ENCODE data around the gene STAT6.

The STAT6 gene

DNA sequence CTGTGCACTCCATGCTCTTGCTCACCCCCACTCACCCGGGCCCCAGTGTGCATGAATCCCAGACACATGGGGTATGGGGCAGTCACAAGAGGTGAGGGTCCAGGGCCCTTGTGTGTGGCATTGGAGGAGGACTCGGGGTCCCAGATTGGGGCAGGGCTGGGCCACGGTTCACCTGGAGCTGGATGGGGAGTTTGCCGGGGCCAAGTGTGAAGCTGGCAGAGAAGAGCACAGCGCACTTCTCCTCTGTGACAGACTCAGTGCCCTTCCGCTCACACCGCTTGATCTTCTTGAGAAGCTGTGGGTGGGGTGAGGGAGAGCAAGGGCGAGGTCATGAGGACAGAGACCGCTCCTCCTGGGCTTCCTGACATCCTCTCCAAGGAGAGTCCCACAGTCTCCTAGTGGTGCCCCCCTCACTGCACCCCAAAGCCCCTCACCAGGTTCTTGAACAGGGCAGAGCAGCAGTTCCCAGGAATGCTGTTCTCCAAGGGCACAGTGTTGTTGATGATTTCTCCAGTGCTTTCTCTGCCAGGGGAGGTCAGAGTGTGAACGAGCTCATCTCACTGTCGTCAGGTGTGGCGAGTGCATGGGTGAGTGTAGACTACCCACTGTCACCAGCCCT is 6.8 kb downstream of the STAT6 start:
- H2AK5ac ChIP-seq (ENCODE audit: low read length, severe bottlenecking): no peak overlapping the region
- H3K79me1 ChIP-seq (replicated peaks; ENCODE audit: low read length, poor library complexity, severe bottlenecking): peaks cover 21% of the 10 kb centered on the region

DNA sequence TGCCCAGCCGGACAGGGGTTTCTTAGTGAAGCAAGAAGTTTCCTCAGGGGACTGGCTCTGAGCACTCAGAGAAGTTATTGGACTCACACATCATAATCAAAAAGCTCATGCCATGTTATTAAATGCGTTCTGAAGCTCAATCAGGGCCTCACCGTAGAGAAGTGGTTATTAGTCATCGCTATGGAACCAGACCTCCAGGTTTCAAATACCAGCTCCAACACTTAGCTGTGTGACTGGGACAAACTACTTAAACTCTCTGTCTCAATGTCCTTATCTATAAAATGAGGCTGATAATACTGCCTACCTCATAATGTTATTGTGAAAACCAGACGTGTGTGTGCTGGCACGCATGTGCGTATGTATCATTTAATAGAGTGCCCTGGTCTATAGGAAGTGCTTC is 7.3 kb downstream of the STAT6 start:
- Histone ChIP-seq H3K79me1 (replicated peaks; ENCODE audit: low read length, poor library complexity, severe bottlenecking) (peaks cover 21% of the 10 kb centered on the region), H4K8ac (ENCODE audit: low read length) (no peak overlapping the region), H2BK15ac (ENCODE audit: low read depth, poor library complexity, severe bottlenecking) (no peak overlapping the region), H3K27me3 (ENCODE audit: control insufficient read depth in 1 of 2, insufficient read depth in 1 of 2, low read length in 2 of 2) (no peaks in the 10 kb centered on the region), H3K4me2 (ENCODE audit: low read length, poor library complexity, severe bottlenecking) (no peak overlapping the region), H3K9ac (ENCODE audit: low read length) (no peak overlapping the region), H2BK120ac (ENCODE audit: low read depth, low read length) (no peak overlapping the region), H2BK12ac (ENCODE audit: low read length in 2 of 2) (no peak overlapping the region), H3K23ac (ENCODE audit: low read length in 2 of 2) (no peak overlapping the region), H4K91ac (ENCODE audit: low read length) (no peak overlapping the region), H3K18ac (ENCODE audit: low read depth in 1 of 2, low read length in 2 of 2) (no peak overlapping the region), H3K4me3 (ENCODE audit: insufficient read depth in 1 of 2, low read depth in 1 of 2, low read length in 2 of 2) (no peak overlapping the region), H3K14ac (ENCODE audit: low read length in 2 of 2) (no peak overlapping the region), H2AFZ (ENCODE audit: low read depth, low read length) (no peak overlapping the region), H3K27ac (ENCODE audit: low read length, poor library complexity, severe bottlenecking) (no peak overlapping the region), H3K9me3 (ENCODE audit: control insufficient read depth, low read length) (no peaks in the 10 kb centered on the region), H3K4ac (ENCODE audit: low read depth in 1 of 2, low read length in 2 of 2) (no peak overlapping the region), H3K4me1 (ENCODE audit: control insufficient read depth, insufficient read depth, low read depth, low read length) (peaks cover 9% of the 10 kb centered on the region), H3K36me3 (ENCODE audit: control insufficient read depth in 1 of 2, insufficient read depth in 2 of 2, low read depth in 1 of 2, low read length in 2 of 2) (peaks cover 58 to 80% of the 10 kb centered on the region in 2 experiments), H2BK5ac (ENCODE audit: low read depth, low read length, poor library complexity, severe bottlenecking) (no peak overlapping the region), H2AK5ac (ENCODE audit: low read length, severe bottlenecking) (no peak overlapping the region)
- WGBS: 83% methylated on average over 7 of the region's 7 CpGs
- no peak for DNase-seq

More for the DNA sequence above, 6.8 kb downstream of the STAT6 start:
- Histone ChIP-seq H3K4me3 (ENCODE audit: insufficient read depth in 1 of 2, low read depth in 1 of 2, low read length in 2 of 2) (no peak overlapping the region), H3K4me2 (ENCODE audit: low read length, poor library complexity, severe bottlenecking) (no peak overlapping the region), H4K91ac (ENCODE audit: low read length) (no peak overlapping the region), H3K9me3 (ENCODE audit: control insufficient read depth, low read length) (no peaks in the 10 kb centered on the region), H3K18ac (ENCODE audit: low read depth in 1 of 2, low read length in 2 of 2) (no peak overlapping the region), H3K27me3 (ENCODE audit: control insufficient read depth in 1 of 2, insufficient read depth in 1 of 2, low read length in 2 of 2) (no peaks in the 10 kb centered on the region), H3K23ac (ENCODE audit: low read length in 2 of 2) (no peak overlapping the region), H2BK120ac (ENCODE audit: low read depth, low read length) (no peak overlapping the region), H2BK5ac (ENCODE audit: low read depth, low read length, poor library complexity, severe bottlenecking) (no peak overlapping the region), H2AFZ (ENCODE audit: low read depth, low read length) (no peak overlapping the region), H4K8ac (ENCODE audit: low read length) (no peak overlapping the region), H2BK12ac (ENCODE audit: low read length in 2 of 2) (no peak overlapping the region), H2BK15ac (ENCODE audit: low read depth, poor library complexity, severe bottlenecking) (no peak overlapping the region), H3K27ac (ENCODE audit: low read length, poor library complexity, severe bottlenecking) (no peak overlapping the region), H3K14ac (ENCODE audit: low read length in 2 of 2) (no peak overlapping the region), H3K9ac (ENCODE audit: low read length) (no peak overlapping the region), H3K4ac (ENCODE audit: low read depth in 1 of 2, low read length in 2 of 2) (no peak overlapping the region), H3K36me3 (ENCODE audit: control insufficient read depth in 1 of 2, insufficient read depth in 2 of 2, low read depth in 1 of 2, low read length in 2 of 2) (peaks cover 53 to 75% of the 10 kb centered on the region in 2 experiments), H3K4me1 (ENCODE audit: control insufficient read depth, insufficient read depth, low read depth, low read length) (peaks cover 9% of the 10 kb centered on the region)
- WGBS: 98% methylated on average over 11 of the region's 12 CpGs
- DNase-seq: no peak

DNA sequence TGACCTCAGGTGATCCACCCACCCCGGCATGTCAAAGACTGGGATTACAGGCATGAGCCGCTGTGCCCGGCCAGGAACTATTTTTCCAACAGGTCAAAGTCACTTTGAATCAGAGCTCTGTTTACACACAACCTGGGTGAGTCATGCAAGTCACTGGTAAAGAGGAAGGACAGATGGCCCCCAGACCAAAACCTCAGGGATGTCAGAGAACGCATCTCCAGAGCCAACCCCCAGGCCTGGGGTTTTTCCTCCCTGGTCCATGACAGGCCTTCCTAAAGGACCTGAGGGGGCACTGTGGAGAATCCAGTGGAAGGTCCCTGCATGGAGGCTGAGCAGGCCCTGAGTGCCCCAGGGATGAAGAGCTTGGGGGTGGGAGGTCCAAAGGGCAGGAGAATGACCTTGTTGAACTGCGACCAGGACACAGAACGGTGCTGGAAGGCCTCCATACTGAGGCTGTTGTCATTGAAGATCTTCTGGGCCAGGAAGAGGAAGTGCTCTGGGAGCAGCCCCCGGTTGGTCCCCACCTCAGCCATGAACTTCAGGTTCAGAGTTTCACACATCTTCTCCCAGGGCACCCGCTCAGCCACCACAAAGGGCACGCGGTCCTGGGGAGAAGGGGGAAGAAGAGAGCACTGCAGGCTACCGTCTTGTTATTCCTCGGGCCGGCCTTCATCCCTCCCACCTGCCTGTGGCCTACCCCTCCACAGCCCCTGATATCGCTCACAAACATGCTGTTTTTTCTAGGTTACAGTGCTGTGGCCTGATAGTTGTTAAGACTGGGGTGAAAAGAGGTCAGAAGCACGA is 9.1 kb downstream of the STAT6 start:
- WGBS: 66% methylated on average over 7 of the region's 15 CpGs

DNA sequence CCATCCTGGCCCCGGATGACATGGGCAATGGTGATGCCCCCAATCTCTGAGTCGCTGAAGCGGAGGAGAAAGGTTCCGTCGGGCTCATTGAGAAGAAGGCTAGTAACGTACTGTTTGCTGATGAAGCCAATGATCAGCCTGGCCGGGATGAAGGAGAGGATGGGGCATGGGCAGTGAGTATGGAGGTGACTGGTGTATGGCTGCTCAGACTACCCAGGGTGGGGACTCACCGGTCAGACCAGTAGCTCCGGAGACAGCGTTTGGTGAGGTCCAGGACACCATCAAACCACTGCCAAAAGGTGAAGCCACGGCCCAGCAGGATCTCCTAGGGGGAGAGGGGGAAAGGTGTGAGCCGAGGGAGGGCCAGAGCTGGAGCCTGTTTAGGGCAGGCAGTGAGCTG is 11.4 kb downstream of the STAT6 start:
- H2AK5ac ChIP-seq (ENCODE audit: low read length, severe bottlenecking): no peak overlapping the region
- peak overlapping the region; percentile 23 for H3K9ac ChIP-seq (ENCODE audit: low read length)
- WGBS: 77% methylated on average over 12 of the region's 12 CpGs
- H2BK12ac ChIP-seq (ENCODE audit: low read length in 2 of 2): peak overlapping the region in 1 of 2 experiments; percentile 23
- H3K4me3 ChIP-seq (ENCODE audit: insufficient read depth in 1 of 2, low read depth in 1 of 2, low read length in 2 of 2): no peak overlapping the region
- no peak overlapping the region for H3K4me2 ChIP-seq (ENCODE audit: low read length, poor library complexity, severe bottlenecking)
- H3K4ac ChIP-seq (ENCODE audit: low read depth in 1 of 2, low read length in 2 of 2): no peak overlapping the region
- H3K18ac ChIP-seq (ENCODE audit: low read depth in 1 of 2, low read length in 2 of 2): no peak overlapping the region
- H4K91ac ChIP-seq (ENCODE audit: low read length): no peak overlapping the region
- no peak overlapping the region for H2BK120ac ChIP-seq (ENCODE audit: low read depth, low read length)
- no peak overlapping the region for H3K23ac ChIP-seq (ENCODE audit: low read length in 2 of 2)
- H2BK15ac ChIP-seq (ENCODE audit: low read depth, poor library complexity, severe bottlenecking): no peak overlapping the region
- H4K8ac ChIP-seq (ENCODE audit: low read length): no peak overlapping the region
- peaks cover 6% of the 10 kb centered on the region for H3K79me1 ChIP-seq (replicated peaks; ENCODE audit: low read length, poor library complexity, severe bottlenecking)
- no peak overlapping the region for H2AFZ ChIP-seq (ENCODE audit: low read depth, low read length)
- H3K14ac ChIP-seq (ENCODE audit: low read length in 2 of 2): no peak overlapping the region
- H3K4me1 ChIP-seq (ENCODE audit: control insufficient read depth, insufficient read depth, low read depth, low read length): peaks cover 15% of the 10 kb centered on the region
- peaks cover 58 to 83% of the 10 kb centered on the region in 2 experiments for H3K36me3 ChIP-seq (ENCODE audit: control insufficient read depth in 1 of 2, insufficient read depth in 2 of 2, low read depth in 1 of 2, low read length in 2 of 2)
- H3K9me3 ChIP-seq (ENCODE audit: control insufficient read depth, low read length): no peaks in the 10 kb centered on the region
- no peak overlapping the region for H2BK5ac ChIP-seq (ENCODE audit: low read depth, low read length, poor library complexity, severe bottlenecking)
- no peaks in the 10 kb centered on the region for H3K27me3 ChIP-seq (ENCODE audit: control insufficient read depth in 1 of 2, insufficient read depth in 1 of 2, low read length in 2 of 2)
- no peak overlapping the region for H3K27ac ChIP-seq (ENCODE audit: low read length, poor library complexity, severe bottlenecking)
- DNase-seq: no peak

More for the DNA sequence above, 9.1 kb downstream of the STAT6 start:
- H3K79me1 ChIP-seq (replicated peaks; ENCODE audit: low read length, poor library complexity, severe bottlenecking): peaks cover 9% of the 10 kb centered on the region
- H3K4me1 ChIP-seq (ENCODE audit: control insufficient read depth, insufficient read depth, low read depth, low read length): peaks cover 6% of the 10 kb centered on the region
- H3K27ac ChIP-seq (ENCODE audit: low read length, poor library complexity, severe bottlenecking): no peak overlapping the region
- H4K91ac ChIP-seq (ENCODE audit: low read length): no peak overlapping the region
- DNase-seq: peak; percentile 91
- no peak overlapping the region for H3K4ac ChIP-seq (ENCODE audit: low read depth in 1 of 2, low read length in 2 of 2)
- peaks cover 59 to 83% of the 10 kb centered on the region in 2 experiments for H3K36me3 ChIP-seq (ENCODE audit: control insufficient read depth in 1 of 2, insufficient read depth in 2 of 2, low read depth in 1 of 2, low read length in 2 of 2)
- H3K18ac ChIP-seq (ENCODE audit: low read depth in 1 of 2, low read length in 2 of 2): no peak overlapping the region
- H3K4me3 ChIP-seq (ENCODE audit: insufficient read depth in 1 of 2, low read depth in 1 of 2, low read length in 2 of 2): no peak overlapping the region
- no peak overlapping the region for H4K8ac ChIP-seq (ENCODE audit: low read length)
- no peaks in the 10 kb centered on the region for H3K9me3 ChIP-seq (ENCODE audit: control insufficient read depth, low read length)
- H3K27me3 ChIP-seq (ENCODE audit: control insufficient read depth in 1 of 2, insufficient read depth in 1 of 2, low read length in 2 of 2): no peaks in the 10 kb centered on the region
- H3K9ac ChIP-seq (ENCODE audit: low read length): peak overlapping the region; percentile 24
- no peak overlapping the region for H2AK5ac ChIP-seq (ENCODE audit: low read length, severe bottlenecking)
- H3K14ac ChIP-seq (ENCODE audit: low read length in 2 of 2): no peak overlapping the region
- no peak overlapping the region for H3K4me2 ChIP-seq (ENCODE audit: low read length, poor library complexity, severe bottlenecking)
- no peak overlapping the region for H2BK15ac ChIP-seq (ENCODE audit: low read depth, poor library complexity, severe bottlenecking)
- no peak overlapping the region for H3K23ac ChIP-seq (ENCODE audit: low read length in 2 of 2)
- no peak overlapping the region for H2BK120ac ChIP-seq (ENCODE audit: low read depth, low read length)
- no peak overlapping the region for H2BK5ac ChIP-seq (ENCODE audit: low read depth, low read length, poor library complexity, severe bottlenecking)
- no peak overlapping the region for H2BK12ac ChIP-seq (ENCODE audit: low read length in 2 of 2)
- H2AFZ ChIP-seq (ENCODE audit: low read depth, low read length): no peak overlapping the region

Measured in mesenchymal stem cell (in vitro differentiated cells and primary cell).